GM08714 (cell line): ENCODE results near the gene ALDH4A1.

ENCODE experiments used
- H3K4me3 ChIP-seq: fragments of 200-500 bp; sonication (Bioruptor generic); 2 replicates; pipeline ENCODE4 v1.5.1; 2014; ENCODE audit warnings: mild to moderate bottlenecking, low read length, inconsistent platforms
- ZNF274 ChIP-seq: IDR thresholded peaks from 2 replicates; pipeline ENCODE4 v1.6.1; 2012; ENCODE audit warnings: mild to moderate bottlenecking, low read depth, low read length

Gene ALDH4A1

DNA sequence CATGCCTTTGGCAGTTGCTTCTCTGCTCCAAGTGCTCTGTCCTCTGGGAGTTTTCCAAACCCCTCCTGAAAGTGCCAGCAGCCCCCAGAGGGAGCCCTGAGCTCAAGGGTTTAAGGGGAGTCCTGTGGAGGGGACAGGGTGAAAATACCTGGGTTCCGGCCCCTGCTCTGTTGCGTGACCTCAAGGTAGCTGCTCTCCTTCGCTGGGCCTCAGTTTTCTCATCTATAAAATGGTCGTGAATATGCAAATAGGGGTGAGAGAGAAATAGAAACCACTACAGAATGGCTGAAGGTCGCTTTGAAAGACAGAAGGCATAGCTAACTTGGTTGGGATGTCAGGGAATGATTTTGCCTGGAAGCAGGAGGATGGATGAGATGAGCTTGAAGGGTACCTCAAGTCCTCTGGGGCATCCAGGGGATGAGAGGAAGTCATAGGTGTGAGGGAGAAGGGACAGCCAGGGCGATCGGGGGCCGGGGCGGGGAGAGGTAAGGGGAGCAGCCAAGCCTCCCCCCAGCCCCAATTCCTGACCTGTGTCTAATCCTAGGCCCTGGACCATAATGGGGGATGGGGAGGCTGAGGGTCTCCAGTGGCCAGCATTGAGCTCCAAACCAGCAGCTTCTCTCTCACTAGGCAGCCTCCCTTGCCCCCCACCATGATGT is 41.7 kb upstream of the ALDH4A1 start:
- TF ChIP-seq ZNF274: no peak
- H3K4me3 ChIP-seq: no peak overlapping the region

DNA sequence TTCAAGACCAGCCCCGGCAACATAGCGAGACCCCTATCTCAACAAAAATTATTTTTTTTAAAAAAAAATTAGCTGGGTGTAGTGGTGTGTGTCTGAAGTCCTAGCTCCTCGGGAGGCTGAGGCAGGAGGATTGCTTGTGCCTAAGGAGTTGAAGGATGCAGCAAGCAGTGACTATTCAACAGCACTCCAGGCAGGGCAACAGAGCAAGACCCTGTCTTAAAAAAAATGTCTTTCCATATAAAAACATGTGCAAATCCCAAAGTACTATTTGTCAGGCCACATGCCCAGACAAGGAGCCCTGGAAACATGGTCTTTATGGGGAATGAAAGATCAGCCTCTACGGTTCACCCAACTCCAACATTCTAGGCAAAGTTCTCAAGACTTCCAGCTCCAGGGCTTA is 40.8 kb upstream of the ALDH4A1 start:
- H3K4me3 ChIP-seq: no peak overlapping the region
- TF ChIP-seq ZNF274: no peak

DNA sequence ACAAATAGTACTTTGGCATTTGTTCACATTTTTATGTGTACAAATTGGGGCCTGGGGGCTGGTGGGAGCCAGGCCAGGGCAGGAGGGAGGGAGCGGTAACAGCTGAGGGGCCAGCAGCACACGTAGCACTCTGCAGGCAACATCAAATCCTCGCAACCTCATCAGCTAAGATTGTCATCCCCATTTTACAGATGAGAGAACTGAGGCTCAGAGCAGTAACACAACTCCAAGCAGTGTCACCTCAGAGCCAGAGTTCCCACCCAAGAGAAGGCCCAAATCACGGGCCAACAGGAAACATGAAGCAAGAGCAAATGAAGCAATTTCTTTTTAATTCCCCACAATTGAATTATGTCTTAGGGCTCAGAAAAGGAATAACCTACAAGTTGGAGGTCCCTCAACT is 40.0 kb upstream of the ALDH4A1 start:
- TF ChIP-seq ZNF274: no peak

DNA sequence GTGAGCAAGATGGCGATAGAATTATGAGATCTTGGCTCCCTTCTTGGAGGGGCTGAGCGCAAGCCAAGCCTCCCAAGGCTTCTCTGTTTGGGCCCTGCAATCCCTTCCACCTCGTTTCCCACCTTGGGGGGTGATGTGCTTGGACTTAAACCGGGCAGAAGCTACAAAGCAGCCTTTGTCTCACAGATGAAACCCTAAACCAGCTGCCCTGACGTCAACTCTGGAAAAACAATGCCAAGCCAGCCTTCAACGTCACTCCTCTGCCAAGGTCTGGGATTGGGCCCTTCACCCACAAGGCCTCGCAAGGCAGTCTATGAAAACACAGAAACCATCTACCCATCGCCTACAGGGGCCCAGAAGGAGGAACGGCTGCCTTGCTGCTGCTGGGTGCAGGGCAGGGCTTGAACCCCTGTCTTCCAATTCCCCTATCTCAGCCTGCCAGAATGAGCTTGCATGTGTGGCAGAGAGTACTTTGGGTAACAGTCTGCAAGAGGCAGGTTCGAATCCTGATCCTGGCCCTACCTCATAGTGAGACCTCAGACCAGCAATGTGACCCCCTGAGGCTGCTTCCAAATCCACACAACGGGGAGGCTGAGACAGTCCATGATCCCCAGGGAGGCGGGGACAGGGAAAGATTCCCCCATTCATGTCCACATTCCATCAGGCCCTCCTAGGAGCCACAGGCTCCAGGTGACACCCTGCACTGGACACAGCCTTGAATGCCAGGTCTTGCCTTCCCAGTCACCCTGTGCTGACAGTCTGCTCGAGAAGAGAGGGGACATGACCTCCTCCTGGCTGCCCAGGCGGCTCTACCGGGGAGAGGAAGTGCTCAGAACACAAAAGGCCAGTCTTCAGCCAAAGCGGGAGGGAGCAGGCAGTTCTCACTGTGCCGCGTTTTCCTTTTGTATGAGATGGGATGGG is 39.1 kb upstream of the ALDH4A1 start:
- TF ChIP-seq ZNF274: no peak
- H3K4me3 ChIP-seq: no peak overlapping the region

More for the DNA sequence above, 40.0 kb upstream of the ALDH4A1 start:
- H3K4me3 ChIP-seq: no peak overlapping the region

DNA sequence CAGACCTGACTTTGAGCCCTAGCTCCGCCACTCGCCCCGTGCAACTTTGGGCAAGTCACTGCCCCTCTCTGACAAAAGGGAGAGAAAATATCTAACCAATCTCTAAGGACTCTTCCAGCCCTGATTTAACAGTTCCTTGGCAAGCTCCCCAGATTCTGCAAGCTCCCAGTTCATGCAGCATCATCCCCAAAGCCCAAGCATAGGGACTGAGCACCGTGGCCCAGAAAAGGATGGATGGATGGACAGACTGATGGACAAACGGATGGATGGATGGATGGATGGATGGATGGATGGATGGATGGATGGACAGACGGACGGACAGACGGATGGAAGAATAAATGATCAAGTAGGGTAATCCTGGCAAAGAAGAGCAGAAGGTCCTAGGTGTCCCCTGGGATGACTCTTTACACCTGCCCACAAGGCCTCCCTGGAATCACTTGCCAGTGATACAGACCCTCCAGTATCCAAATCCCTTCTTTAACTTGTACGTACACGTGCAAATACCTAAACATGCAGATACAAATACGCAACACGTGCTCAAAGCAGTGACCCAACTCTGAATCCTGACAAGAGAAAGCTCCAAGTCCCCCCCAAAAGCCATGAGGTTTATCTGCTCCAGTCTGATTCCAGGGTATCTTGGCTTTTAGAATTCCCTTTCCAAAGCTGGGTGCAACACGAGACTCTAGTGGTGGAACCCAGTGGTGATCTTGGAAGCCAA is 38.1 kb upstream of the ALDH4A1 start:
- no peak overlapping the region for H3K4me3 ChIP-seq
- no peak for TF ChIP-seq ZNF274

DNA sequence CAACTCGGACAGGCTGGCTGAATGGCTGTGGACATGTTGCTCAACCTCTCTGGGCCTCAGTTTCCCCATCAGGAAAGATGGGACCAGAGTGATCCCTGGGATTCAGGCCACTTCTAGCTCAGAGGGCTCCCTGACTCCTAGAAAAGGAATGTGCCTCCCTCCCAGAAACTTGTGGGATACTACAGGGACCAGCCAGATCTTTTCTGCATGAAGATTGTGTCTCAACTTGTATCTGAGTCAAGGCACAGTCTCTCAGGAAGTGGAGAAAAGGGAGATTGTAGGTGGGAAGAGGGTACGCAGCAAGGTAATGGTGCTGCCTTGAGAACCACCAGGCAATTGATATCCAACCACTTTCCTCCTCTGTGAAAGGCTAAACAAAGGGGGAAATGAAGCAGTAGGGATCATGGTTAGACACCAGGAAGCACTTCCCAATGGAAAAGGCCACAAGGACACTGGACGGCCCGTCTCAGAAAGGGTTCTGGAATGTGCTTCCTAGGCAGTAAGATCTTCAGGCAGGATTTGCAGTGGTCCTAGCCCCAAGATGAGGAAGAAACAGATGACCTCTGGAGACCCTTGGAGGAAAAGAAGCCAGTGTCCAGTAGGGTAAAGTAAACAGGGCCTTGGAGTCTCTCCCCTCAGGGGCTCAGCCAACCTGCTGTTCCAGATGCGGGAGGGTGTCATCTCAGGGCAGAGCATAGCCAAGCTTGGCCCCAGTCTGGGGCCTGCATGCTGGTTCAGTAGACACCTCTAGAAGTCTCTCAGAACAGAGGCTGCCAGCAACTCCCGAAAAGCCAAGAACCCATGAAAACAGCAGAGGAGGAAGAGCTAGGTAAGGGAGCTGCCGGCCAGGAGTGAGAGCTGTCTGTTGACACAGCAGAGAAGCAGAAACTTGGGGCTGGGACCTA is 37.3 kb upstream of the ALDH4A1 start:
- no peak overlapping the region for H3K4me3 ChIP-seq
- TF ChIP-seq ZNF274: no peak

DNA sequence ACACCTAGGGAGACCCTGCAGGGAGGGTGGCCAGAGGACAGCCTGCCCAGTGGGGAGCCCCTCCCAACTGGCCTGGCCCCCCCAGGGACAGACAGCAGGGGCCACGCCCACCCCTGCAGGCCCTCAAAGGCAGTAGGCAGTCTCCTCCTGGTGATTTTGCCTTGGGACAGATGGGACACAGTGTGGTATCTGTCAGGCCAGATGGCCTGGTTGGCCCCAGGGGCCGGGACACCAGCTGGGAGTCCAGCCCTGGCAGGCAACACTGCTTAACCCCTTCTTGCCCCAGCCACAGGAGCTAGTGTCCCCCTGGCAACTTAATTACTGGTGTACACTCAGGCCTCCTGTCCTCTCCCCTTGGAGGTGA is 36.3 kb upstream of the ALDH4A1 start:
- no peak overlapping the region for H3K4me3 ChIP-seq
- TF ChIP-seq ZNF274: no peak

DNA sequence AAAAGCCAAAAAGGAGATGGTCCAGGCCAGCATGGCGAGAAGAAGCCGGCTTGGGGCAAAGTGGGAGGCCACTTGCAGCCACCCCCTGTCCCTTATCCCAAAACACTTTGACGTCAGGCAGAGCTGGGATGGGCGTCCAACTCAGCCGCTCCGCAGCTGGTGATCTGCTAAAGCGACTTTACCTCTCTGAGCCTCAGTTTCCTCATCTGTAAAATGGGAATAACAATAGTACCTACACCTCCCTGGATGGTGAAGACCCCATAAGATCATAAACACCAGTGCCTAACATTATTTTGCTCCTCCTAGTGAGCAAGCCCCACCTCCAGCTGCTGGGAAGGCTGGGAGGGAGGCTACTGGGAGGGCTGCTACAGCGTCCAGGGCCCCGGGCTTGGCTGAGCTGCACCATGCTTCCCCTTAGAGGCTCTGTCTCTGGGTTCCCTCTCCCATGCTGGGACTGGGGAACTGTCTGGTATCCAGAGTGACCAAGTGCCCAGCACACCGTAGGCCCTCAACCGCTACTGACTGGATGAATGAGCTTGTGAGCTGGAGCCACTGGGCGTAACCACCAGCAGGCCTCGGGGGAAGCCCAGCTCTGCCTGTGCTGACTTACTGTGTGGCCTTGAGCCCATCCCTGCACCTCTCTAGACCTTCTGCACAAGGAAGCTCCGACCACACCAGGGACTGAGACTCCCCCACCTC is 35.8 kb upstream of the ALDH4A1 start:
- H3K4me3 ChIP-seq: no peak overlapping the region
- TF ChIP-seq ZNF274: no peak

DNA sequence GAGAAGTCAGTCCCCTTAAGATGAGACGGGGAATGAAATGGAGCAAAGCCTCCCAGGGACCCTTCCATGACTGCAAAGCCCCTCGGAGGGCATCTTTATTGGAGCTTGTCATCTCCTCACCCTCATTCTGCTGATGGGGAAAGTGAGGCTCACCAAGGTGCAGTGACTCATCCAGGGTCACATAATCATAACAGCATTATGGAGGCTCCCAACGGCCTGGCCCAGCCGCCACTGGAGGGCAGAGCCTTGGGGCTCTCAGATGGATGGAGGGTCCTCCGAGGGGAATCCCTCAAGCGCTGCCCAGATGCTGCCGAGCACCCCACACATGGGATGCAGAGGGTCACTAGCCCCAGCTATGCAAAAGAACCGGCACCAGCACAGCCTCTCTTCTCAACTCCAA is 35.2 kb upstream of the ALDH4A1 start:
- TF ChIP-seq ZNF274: no peak
- no peak overlapping the region for H3K4me3 ChIP-seq

DNA sequence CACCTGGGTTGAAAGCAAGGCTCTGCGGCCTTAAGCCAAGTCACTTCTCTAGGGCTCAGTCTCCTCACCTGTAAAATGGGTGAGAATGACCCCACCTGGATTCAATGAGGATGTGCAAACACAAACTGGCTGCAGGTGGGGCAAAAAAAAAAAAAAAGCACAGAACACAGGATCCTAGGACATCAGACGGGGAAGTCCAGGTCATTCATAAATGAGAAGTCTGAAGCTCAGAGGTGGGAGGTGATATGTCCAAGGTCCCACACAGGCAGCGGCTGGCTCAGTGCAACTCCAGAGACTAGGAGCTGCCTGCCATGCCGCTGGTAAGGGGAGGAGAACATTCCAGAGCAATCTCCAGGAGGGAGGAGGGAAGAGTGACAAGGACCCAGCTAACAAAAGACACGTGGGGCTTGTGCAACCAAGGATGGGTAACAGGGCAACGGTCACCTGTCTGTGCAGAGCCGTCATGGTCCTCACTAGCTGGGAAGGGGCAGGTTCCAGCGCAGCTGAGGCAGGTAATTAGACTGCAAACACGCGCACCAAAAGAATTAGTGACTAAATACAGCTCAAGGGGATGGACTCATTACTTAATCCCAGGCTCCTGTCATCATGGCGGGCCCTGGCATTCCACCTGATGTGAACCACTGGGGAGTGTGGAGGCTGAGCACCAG is 34.6 kb upstream of the ALDH4A1 start:
- no peak overlapping the region for H3K4me3 ChIP-seq
- TF ChIP-seq ZNF274: no peak

DNA sequence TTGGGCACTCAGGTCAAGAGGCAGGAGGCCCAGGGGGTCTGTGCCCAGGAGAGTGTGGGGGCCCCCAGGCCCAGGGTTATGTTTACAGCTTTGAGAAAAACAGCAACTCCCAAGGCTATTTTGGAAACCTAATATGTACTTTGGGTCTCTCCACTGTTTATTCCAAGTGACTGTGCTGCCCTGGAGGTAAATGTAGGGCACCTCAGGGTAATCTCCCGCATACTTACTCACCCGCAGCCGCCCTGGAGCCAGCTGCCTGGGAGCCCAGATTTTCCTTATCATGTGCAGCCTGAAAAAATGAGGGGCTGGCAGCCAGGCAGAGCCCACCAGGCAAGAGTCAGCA is 34.1 kb upstream of the ALDH4A1 start:
- TF ChIP-seq ZNF274: no peak
- no peak overlapping the region for H3K4me3 ChIP-seq

DNA sequence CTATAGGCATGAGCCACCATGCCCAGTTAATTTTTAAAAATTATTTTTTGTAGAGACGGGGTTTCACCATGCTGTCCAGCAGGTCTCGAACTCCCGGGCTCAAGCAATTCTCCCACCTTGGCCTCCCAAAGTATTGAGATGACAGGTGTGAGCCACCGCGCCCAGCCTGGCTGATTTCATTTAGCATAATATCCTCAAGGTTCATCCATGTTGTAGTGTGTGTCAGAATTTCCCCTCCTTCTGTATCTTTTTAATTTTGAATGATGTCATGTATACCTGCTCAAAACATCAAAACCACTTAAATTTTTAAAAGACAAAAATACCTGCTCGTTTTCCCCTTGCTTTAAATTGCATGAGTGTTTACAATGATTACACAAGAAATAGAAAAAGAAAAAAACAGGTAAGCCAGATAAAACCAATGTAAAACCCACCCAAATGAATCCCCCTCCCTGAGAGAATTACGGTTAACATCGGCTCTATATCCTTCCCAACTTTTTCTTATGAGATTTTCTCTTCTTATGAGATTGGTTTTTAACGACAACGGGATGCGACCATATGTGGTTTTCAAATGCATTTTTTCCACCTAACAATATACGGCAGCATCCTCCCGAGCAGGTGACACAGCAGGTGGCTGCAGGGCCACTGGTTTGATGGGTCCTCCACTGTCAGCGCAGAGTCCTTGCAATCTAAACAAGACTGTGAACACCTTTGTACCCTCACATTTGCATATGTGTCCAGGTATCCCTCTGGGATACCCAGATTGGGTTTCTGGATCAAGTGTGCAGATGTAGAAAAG is 32.0 kb upstream of the ALDH4A1 start:
- H3K4me3 ChIP-seq: no peak overlapping the region
- no peak for TF ChIP-seq ZNF274

DNA sequence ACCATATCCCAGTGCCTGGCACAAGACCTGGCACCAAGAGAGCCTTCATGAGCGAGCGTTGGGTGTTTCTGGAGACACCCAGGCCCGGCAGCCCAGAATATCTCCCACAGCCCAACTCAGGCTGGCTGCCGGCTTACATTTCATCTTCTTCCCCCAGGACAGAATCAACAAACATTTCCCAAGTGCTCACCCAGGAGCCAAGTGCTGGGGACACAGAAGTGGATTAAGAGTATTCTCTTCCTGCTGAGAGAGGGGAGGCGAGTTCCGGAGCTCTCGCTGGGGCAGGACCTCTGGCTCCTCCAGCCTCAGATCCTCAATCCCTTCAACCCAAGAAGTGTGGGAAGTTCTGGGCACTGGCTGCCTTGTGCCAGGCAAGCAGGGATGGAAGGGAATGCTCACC is 30.5 kb upstream of the ALDH4A1 start:
- TF ChIP-seq ZNF274: no peak
- H3K4me3 ChIP-seq: no peak overlapping the region
